WI38 (cell line): ENCODE results near the gene PSMC4.

Experiments
- H3K4me3 ChIP-seq: 2 replicates; pipeline ENCODE4 v1.5.1; 2011; ENCODE audit warnings: low read depth, mild to moderate bottlenecking, control low read depth, low read length
- TF ChIP-seq, protein P1 (sequence below): IDR thresholded peaks from 2 replicates; pipeline ENCODE4 v1.5.1; 2012; ENCODE audit warnings: low read depth, mild to moderate bottlenecking, control low read depth, low read length

The PSMC4 gene

GRCh38 chr19:39993605-39994004, 22.6 kb downstream of the PSMC4 start:
- no peak overlapping the region for H3K4me3 ChIP-seq
- TF ChIP-seq, protein P1, sequence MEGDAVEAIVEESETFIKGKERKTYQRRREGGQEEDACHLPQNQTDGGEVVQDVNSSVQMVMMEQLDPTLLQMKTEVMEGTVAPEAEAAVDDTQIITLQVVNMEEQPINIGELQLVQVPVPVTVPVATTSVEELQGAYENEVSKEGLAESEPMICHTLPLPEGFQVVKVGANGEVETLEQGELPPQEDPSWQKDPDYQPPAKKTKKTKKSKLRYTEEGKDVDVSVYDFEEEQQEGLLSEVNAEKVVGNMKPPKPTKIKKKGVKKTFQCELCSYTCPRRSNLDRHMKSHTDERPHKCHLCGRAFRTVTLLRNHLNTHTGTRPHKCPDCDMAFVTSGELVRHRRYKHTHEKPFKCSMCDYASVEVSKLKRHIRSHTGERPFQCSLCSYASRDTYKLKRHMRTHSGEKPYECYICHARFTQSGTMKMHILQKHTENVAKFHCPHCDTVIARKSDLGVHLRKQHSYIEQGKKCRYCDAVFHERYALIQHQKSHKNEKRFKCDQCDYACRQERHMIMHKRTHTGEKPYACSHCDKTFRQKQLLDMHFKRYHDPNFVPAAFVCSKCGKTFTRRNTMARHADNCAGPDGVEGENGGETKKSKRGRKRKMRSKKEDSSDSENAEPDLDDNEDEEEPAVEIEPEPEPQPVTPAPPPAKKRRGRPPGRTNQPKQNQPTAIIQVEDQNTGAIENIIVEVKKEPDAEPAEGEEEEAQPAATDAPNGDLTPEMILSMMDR, result no peak

DNA sequence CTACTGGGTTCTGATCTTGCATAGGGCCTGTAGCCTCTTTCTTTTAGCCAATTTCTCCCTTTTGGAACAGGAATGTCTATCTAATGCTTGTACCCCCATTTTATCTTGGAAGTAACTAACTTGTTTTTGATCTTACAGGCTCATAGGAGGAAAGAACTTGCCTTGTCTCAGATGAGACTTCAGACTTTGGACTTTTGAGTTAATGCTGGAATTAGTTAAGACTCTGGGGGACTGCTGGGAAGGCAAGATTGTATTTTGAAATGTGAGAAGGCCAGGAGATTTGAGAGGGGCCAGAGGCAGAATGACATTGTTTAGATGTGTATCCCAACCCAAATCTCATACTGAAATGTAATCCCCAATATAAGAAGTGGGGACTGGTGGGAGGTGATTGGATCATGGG, 23.4 kb downstream of the PSMC4 start:
- H3K4me3 ChIP-seq, result no peak overlapping the region

DNA sequence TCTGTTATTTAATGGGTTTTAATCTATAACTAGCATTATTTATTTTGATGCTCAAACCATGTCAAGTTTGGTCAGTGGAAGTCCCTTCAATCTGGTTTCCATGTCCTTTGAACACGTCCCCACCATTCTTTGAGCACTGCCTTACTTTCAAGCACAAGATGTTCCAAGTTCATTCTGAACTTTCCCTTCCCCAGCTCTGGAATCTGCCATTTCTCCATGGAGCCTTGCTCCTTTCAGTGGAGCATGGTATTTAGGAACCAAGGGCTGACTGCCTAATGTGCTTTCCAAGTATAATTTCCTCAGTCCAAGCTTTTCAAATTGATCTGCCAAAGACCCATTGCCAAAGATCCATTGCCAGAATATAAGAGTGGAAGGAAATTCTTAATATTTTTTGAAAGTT, 24.8 kb downstream of the PSMC4 start:
- TF ChIP-seq, protein P1, result no peak
- H3K4me3 ChIP-seq, result peak overlapping the region; percentile 84

More for the DNA sequence above, 23.4 kb downstream of the PSMC4 start:
- TF ChIP-seq, protein P1, result no peak

DNA sequence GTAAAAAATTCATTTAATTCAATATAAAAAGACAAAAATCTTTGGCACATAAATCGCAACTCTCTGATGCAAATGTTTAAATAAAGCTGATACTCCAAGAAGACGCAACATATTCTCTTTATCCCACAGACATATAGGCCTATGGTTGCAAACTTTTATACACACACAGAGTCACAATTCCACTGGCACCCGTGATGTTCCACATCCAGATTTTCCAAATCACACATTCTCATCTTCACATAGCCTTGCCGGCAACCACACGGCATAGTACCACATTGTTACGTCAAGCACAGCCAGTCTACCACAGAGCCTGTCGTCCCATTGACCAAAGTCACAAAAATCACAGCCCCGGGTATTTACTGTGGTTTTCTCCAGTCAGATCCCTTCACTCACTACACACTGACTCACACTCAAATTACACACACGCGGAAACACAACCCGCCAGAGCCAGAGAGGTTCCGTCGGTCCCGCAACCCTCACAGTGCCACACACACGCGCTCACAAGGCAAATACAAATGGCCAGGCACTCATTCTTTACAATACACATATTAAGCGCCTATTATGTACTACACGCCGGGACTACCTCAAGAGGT, 25.3 kb downstream of the PSMC4 start:
- TF ChIP-seq, protein P1, result no peak

DNA sequence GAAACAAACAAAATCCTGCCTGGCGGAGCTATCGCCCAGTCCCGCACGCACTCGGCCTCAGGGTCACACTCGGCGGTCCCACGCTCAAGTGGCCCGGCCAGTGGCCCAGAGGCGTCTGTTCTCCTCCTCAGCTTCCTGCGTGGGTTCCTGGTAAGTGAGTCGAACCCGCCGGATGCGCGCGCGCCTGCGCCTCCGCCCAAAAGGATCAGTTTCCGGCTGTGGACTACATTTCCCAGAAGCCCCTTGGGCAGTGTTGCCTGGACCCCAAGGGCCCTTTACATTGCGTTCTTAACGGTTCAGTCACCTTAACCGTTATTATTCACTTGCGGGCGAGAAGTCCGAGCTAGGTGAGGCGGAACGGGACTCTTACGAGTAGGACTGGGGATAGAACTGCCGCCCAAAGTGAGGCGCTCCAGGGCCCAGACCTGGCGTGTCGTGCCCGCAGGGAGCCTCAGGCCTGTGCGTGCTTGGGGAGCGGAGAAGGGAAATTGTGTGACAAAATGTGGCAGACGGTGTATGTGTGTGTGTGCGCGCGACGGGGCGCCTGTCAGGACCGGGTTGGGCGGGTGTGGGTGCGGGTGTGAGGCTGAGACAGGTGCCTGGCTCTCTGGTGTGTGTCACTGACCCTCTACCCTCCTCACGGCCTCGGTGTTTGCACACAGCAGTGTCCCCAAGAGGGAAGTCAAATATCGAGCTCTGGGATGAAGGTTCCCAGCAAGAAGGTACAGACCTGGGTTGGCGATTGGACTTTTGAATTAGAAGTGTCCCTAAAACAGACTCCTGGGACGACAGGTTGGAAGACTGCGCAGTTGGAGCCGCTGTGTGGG, 26.1 kb downstream of the PSMC4 start, which contains the start of gene ZNF546:
TSS of gene ZNF546 (plus strand) at position 250 of the 827 bp plus-strand sequence. CDS start 1,267 bp downstream, outside the sequence.
- H3K4me3 ChIP-seq, result peak within 1 kb of the TSS; percentile 84
- TF ChIP-seq, protein P1, result no peak

More for the DNA sequence above, 25.3 kb downstream of the PSMC4 start:
- peak overlapping the region; percentile 84 for H3K4me3 ChIP-seq

DNA sequence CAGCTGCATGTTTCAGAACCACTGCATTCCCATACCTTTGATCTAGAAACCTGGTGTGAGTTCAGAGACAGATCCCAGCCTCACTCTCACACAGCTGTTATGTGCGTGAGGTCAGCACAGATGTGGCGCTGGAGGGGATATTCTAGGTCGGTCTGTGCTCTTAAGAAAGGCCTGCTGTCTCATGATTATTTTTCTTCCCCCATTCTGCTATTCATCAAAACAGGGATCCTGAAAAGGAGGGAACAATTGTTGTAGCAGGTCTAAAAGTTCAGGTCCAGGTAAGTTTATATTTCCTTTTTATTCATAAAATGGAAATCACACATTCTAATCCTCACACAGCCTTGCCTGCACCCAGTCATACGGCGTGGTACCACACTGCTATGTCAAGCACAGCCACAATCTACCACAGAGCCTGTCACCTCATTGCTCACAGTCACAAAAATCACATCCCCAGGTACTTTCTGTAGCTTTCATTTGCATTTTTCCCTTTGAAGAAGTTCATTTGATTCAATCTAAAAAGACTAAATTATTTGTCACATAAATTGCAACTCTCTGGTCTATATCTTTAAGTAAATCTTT, 26.8 kb downstream of the PSMC4 start:
- TF ChIP-seq, protein P1, result no peak

DNA sequence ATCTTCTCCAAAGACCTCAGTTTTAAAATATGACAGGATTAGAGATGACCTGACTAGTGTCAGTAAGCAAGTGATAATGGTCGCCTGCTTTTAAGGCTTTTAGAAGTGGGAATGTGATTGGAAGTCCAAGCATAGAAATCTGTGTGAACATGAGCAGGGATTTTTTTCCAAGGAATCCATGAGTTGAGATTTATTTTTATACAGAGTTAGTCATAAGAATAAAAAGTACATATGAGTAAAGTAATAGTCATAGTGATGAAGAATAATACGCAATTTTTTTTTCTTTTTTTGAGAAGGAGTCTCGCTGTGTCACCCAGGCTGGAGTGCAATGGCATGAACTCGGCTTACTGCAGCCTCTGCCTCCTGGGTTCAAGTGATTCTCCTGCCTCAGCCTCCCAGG, 27.5 kb downstream of the PSMC4 start:
- TF ChIP-seq, protein P1, result no peak
- no peak overlapping the region for H3K4me3 ChIP-seq

More for the DNA sequence above, 26.8 kb downstream of the PSMC4 start:
- H3K4me3 ChIP-seq, result peak overlapping the region; percentile 84
